Mammary epithelial cell (primary cell): ENCODE results near the gene DSTYK.

Experiments used
- CTCF ChIP-seq, 2 donors: IDR thresholded peaks in 1 of 2; conservative IDR thresholded peaks in 1 of 2; 2 replicates each; pipeline ENCODE4 v1.5.1; 2011 to 2012; ENCODE audit warnings: inconsistent platforms in 2 of 2, low read length in 2 of 2, mild to moderate bottlenecking in 2 of 2, control low read depth in 1 of 2, low read depth in 1 of 2; ENCODE audit not compliant: insufficient read depth in 1 of 2; ENCODE audit errors: extremely low read depth in 1 of 2
- EZH2 ChIP-seq: IDR thresholded peaks from 2 replicates; pipeline ENCODE4 v1.6.1; 2012; ENCODE audit warnings: low read length, inconsistent platforms, borderline replicate concordance

DNA sequence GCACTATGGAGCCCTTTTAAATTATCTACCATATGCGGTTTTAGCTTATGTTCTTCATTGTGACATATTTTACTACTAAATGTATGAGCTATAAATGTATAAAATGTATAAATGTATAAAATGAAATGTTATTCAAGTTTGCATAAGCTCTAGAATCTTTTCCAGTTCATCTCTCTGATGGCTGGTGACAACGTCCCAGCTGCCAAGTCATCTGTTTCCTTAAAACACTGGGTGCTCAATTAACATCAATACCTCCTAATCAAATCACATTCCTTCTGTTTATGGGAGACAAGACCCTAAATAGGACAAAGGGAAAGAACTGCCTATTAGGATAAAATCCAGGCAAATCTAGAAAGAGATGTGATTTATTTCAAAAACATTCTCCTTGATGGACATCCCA is 22.9 kb downstream of the DSTYK start:
- TF ChIP-seq CTCF (conservative IDR thresholded peaks at IDR 0.05 in 1 of 2, IDR thresholded peaks at IDR 0.05 in 1 of 2; ENCODE audit: extremely low read depth in 1 of 2, insufficient read depth in 1 of 2, low read depth in 1 of 2, low read length in 2 of 2) (no peak), EZH2 (no peak)
